Ammon's horn (tissue), 1 donor: ENCODE results near the gene GIT1.

ENCODE experiments used
- DNase-seq: peaks from one replicate; pipeline ENCODE4 v3.0.0-alpha.2; 2016; ENCODE audit warnings: low spot score

GIT1 gene

GRCh38 chr17:29594519-29595090 lies 5.2 kb upstream of the GIT1 start:
- DNase-seq = no peak

GRCh38 chr17:29593591-29594518 lies 4.4 kb upstream of the GIT1 start:
- DNase-seq = no peak

GRCh38 chr17:29592850-29593551 lies 3.6 kb upstream of the GIT1 start, which contains the start of gene ANKRD13B:
Gene ANKRD13B, plus strand, starts transcription at chr17:29593132. Its CDS starts 490 bp downstream, at chr17:29593622.
- peak; percentile 81 for DNase-seq

GRCh38 chr17:29591737-29592608 lies 2.5 kb upstream of the GIT1 start:
- peak; percentile 91 for DNase-seq

GRCh38 chr17:29591146-29591736 lies 1.8 kb upstream of the GIT1 start:
- no peak for DNase-seq

GRCh38 chr17:29590411-29591145 lies 1.1 kb upstream of the GIT1 start:
- DNase-seq = peak; percentile 64

- DNase-seq = no peak
Observed at GRCh38 chr17:29588562-29589411, 661 bp downstream of the GIT1 start.

- no peak for DNase-seq
Observed at GRCh38 chr17:29588017-29588561, 1.4 kb downstream of the GIT1 start.

GRCh38 chr17:29587591-29587990 lies 1.9 kb downstream of the GIT1 start:
- DNase-seq = no peak

- no peak for DNase-seq
Observed at GRCh38 chr17:29586676-29587469, 2.6 kb downstream of the GIT1 start.

GRCh38 chr17:29585080-29585751 lies 4.2 kb downstream of the GIT1 start:
- no peak for DNase-seq

GRCh38 chr17:29584452-29585079 lies 4.9 kb downstream of the GIT1 start:
- DNase-seq = peak; percentile 89

- DNase-seq = peak; percentile 6
Observed at GRCh38 chr17:29583324-29584248, 5.9 kb downstream of the GIT1 start.

- DNase-seq = peak; percentile 93
Observed at GRCh38 chr17:29582772-29583171, 6.7 kb downstream of the GIT1 start.

GRCh38 chr17:29582254-29582765 lies 7.1 kb downstream of the GIT1 start:
- no peak for DNase-seq
